Fibroblast of the aortic adventitia (primary cell): ENCODE data around the gene FHIT. TPM values are rescaled to one million over a fixed set of nuclear protein-coding genes. Genes with fewer than 3 reads are reported as not detected.

ENCODE experiments used
- DNase-seq: peaks from one replicate; pipeline ENCODE4 v3.0.0-alpha.2; 2010; ENCODE audit warnings: low read depth
- H3K4me3 ChIP-seq: 2 replicates; pipeline ENCODE4 v1.5.1; 2011; ENCODE audit warnings: low read depth, mild to moderate bottlenecking, control low read depth, low read length, moderate library complexity
- total RNA-seq: library from RNA; depleted of rRNA; stranded (reverse); fragments of >200 nt; gene quantifications from 2 replicates; pipeline ENCODE4 v1.2.3, GENCODE V29; 2012; ENCODE audit warnings: low replicate concordance
- TF ChIP-seq, protein P1 (sequence below): IDR thresholded peaks from 2 replicates; pipeline ENCODE4 v1.5.1; 2011; ENCODE audit warnings: mild to moderate bottlenecking, low read length, control low read depth, inconsistent platforms; ENCODE audit not compliant: insufficient read depth

The FHIT gene
- total RNA-seq, 1 donor = 1.5 TPM

GRCh38 chr3:61015408-61015807 is 235.8 kb downstream of the FHIT start:
- TF ChIP-seq, protein P1, sequence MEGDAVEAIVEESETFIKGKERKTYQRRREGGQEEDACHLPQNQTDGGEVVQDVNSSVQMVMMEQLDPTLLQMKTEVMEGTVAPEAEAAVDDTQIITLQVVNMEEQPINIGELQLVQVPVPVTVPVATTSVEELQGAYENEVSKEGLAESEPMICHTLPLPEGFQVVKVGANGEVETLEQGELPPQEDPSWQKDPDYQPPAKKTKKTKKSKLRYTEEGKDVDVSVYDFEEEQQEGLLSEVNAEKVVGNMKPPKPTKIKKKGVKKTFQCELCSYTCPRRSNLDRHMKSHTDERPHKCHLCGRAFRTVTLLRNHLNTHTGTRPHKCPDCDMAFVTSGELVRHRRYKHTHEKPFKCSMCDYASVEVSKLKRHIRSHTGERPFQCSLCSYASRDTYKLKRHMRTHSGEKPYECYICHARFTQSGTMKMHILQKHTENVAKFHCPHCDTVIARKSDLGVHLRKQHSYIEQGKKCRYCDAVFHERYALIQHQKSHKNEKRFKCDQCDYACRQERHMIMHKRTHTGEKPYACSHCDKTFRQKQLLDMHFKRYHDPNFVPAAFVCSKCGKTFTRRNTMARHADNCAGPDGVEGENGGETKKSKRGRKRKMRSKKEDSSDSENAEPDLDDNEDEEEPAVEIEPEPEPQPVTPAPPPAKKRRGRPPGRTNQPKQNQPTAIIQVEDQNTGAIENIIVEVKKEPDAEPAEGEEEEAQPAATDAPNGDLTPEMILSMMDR = no peak
- no peak overlapping the region for H3K4me3 ChIP-seq
- no peak for DNase-seq

- DNase-seq = no peak
- H3K4me3 ChIP-seq = no peak overlapping the region
- TF ChIP-seq, protein P1 = no peak
Measured at GRCh38 chr3:61008998-61009380, 242.3 kb downstream of the FHIT start.

- TF ChIP-seq, protein P1 = no peak
- H3K4me3 ChIP-seq = no peak overlapping the region
- DNase-seq = no peak
Measured at GRCh38 chr3:61008153-61008997, 242.9 kb downstream of the FHIT start.

DNA sequence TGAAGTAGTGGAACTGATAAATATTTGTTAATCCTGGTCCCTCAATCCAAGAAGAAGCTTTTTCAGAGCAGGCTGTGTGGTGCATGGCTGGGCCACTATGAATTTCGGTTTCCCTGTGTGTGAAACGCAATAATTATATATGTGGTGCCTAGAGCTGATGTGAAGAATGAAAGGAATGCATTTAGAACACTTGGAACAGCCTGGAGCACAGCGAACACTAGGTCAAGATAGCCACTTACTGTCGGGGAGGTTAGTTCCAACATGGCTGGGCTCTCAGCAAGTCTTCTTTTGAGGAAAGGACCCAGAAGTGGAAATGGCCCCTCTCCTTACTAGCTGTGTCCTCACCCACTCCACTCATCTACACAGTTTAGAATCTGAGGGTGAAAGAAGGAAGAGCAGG is 245.7 kb downstream of the FHIT start:
- H3K4me3 ChIP-seq = no peak overlapping the region
- TF ChIP-seq, protein P1 = no peak
- no peak for DNase-seq

GRCh38 chr3:60998858-60999257 is 252.4 kb downstream of the FHIT start:
- H3K4me3 ChIP-seq = no peak overlapping the region
- TF ChIP-seq, protein P1 = no peak
- DNase-seq = no peak

DNA sequence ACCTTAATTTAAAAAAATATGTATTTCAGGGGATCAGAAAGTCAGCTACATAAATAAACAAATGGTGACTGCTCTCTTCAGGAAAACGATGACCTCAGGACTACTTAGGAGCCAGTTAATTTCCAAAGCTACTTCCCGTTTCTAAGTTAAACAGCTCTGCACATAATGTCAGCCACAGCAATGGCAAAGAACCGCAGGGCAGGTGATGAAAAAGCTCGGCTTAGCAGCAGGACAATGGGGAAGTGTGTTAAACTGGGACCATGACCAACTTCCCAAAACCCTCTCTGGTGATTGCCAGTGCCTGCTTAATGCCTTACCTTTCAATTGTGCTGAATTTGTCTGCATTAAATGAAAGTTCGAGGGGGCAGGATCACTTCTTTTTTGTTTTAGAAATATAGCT is 258.9 kb downstream of the FHIT start:
- no peak overlapping the region for H3K4me3 ChIP-seq
- no peak for DNase-seq
- TF ChIP-seq, protein P1 = no peak

- H3K4me3 ChIP-seq = no peak overlapping the region
- DNase-seq = no peak
- TF ChIP-seq, protein P1 = no peak
Measured at GRCh38 chr3:60990442-60990730, 260.9 kb downstream of the FHIT start.
